ENCODE measurements around the gene EXOSC6. TPM values are rescaled to one million over a fixed set of nuclear protein-coding genes. Genes with fewer than 3 reads are reported as not detected.

The EXOSC6 gene
- total RNA-seq, 4 donors from 2014 or later, result 15.3 to 33.2 (median 17.2) TPM

DNA sequence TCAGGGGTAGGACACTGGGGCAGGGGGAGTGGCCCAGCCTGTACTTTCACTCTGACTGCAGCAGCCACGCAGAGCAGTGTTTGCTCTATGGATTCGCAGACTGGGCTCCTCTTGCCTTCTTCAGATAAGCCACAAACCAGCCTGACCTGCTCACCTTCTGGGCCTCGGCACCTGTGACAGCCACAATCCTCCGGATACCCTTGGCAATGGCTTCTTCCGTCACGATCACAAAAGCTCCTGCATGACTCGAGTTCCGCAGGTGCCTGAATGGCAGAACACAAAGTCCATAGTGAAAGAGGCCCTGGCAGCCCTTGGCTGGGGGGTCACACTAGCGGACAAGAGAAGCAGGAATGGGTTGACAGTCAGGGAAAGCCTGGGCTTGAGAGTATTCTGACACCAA is 3.8 kb upstream of the EXOSC6 start:
- H3K4me1 ChIP-seq, result peaks cover under 1 to 4% of the 10 kb centered on the region in 2 donors
- H3K27me3 ChIP-seq, result no peaks in the 10 kb centered on the region
- in situ Hi-C loops (cut with MboI; ENCODE audit: low sequenced_read_pairs in 4 of 4), result loop anchor here in 2 of 4 donors (10.0 to 25.0 kb wide), 2 partner anchors 101 to 593 kb away; no protein-coding TSS in a partner anchor
- DNase-seq (no peak), ATAC-seq (no peak)
- peaks cover 0 to 83% of the 10 kb centered on the region in 2 donors for H3K36me3 ChIP-seq
- H3K27ac ChIP-seq, result no peak overlapping the region
- no peaks in the 10 kb centered on the region for H3K9me3 ChIP-seq
- H3K4me3 ChIP-seq, result no peak overlapping the region
- TF ChIP-seq, protein P1, sequence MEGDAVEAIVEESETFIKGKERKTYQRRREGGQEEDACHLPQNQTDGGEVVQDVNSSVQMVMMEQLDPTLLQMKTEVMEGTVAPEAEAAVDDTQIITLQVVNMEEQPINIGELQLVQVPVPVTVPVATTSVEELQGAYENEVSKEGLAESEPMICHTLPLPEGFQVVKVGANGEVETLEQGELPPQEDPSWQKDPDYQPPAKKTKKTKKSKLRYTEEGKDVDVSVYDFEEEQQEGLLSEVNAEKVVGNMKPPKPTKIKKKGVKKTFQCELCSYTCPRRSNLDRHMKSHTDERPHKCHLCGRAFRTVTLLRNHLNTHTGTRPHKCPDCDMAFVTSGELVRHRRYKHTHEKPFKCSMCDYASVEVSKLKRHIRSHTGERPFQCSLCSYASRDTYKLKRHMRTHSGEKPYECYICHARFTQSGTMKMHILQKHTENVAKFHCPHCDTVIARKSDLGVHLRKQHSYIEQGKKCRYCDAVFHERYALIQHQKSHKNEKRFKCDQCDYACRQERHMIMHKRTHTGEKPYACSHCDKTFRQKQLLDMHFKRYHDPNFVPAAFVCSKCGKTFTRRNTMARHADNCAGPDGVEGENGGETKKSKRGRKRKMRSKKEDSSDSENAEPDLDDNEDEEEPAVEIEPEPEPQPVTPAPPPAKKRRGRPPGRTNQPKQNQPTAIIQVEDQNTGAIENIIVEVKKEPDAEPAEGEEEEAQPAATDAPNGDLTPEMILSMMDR (IDR thresholded peaks at IDR 0.05 in 4 of 5, conservative IDR thresholded peaks at IDR 0.05 in 1 of 5), result no peak
- no peak for TF ChIP-seq POLR2A (IDR thresholded peaks at IDR 0.05)
- intact Hi-C loops (cut with DNase I; ENCODE audit: low total_unique reads), result no loop called here

DNA sequence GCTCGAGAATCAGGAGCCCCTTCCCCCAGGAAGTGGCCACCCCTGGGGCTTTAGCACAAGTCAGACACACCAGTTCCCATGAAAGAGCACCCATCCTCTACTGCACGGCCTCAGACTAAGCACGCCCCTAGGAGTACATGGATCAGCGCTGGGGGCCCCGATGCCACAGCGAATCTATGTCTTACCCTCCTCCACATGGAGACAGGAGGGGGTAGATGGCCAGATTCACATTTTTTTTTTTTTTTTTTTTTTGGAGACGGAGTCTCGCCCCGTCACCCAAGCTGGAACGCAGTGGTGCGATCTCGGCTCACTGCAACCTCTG is 3.2 kb upstream of the EXOSC6 start:
- Histone ChIP-seq H3K36me3 (peaks cover 0 to 76% of the 10 kb centered on the region in 2 donors), H3K27me3 (no peaks in the 10 kb centered on the region), H3K4me3 (no peak overlapping the region), H3K27ac (no peak overlapping the region), H3K9me3 (no peaks in the 10 kb centered on the region), H3K4me1 (peaks cover 7 to 11% of the 10 kb centered on the region in 2 donors)
- in situ Hi-C loops (cut with MboI; ENCODE audit: low sequenced_read_pairs in 4 of 4) (loop anchor here in 2 of 4 donors (10.0 to 25.0 kb wide), 2 partner anchors 100 to 593 kb away; no protein-coding TSS in a partner anchor), intact Hi-C loops (cut with DNase I; ENCODE audit: low total_unique reads) (no loop called here)
- ATAC-seq (no peak), DNase-seq (no peak)
- TF ChIP-seq, protein P1 (IDR thresholded peaks at IDR 0.05 in 4 of 5, conservative IDR thresholded peaks at IDR 0.05 in 1 of 5), result no peak

DNA sequence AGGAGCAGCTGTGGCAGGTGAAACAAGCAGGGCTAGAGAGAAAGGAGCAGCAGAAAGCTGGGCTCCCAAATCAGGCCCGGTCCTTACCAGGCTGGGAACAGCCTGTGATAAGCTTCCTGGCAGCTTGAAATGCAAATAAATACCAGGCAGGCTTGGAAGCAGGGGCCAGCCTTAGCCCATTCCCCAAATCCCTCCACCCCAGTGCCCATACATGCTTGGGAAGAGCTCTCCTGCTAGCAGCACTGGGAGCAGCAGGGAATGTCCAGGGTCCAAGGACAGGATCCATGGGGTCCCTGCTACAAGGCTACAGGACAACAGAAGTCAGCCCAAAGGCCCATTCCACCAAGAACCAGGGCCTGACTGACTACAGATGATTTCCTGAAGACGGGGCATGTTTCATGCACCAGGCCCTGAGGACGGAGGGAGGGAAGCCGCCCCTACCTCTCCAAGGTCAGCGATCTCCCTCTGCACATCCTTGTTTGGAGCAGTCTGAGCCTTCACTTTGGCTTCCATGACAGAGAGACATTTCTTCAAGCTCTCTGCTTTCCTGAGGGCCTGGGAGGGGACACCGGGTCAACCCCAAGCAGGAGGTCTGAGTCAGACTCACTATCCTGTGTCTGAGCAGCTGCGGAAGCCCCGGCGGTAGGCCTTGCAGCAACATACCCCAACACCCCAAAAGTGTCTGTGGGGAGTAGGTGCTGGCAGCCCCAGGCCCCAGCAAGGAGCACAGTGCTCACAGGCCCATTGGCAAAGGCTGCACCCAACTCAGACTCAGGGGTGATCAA is 2.6 kb upstream of the EXOSC6 start:
- ATAC-seq, result no peak
- intact Hi-C loops (cut with DNase I; ENCODE audit: low total_unique reads), result no loop called here

DNA sequence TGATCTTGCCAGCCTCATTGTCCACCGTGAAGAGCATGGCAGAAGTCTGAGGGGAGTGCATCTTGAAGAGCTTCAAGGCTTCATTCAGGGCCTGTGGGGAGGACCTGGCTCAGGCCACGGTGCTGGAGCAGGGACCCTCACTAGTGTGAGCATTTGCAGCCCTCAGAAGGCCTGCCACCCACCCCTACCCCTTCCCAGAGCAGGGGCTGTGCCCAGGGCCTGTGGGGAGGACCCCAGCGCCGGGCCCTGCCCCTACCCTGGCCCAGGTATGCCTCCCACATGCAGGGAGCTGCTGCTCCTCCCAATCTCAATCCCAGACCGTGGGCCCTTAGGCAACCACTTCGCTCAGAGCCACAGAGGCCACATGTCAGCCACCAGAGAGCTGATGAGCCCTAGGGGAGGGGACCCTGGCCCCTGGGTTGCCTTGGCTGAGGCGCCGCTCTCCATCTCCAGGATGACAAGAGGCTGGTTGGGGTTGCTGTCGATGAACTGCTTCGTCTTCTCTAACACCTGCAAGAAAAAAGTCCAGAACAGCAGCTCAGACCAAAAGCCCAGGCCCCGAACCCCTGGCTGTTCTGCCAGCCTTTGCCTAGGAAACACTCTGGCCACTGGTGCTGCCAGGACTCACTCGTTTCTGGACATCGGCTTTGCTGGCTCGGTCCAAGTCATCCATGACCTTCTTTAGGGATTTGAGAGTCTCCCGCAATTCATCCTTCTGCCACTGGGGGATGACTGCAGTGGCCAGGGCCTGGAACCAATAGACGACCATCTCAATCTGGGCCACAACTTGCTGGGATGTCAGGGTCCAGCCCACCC is 1.8 kb upstream of the EXOSC6 start:
- intact Hi-C loops (cut with DNase I; ENCODE audit: low total_unique reads) (no loop called here), in situ Hi-C loops (cut with MboI; ENCODE audit: low sequenced_read_pairs in 4 of 4) (loop anchor here in 2 of 4 donors (10.0 to 25.0 kb wide), 2 partner anchors 99 to 591 kb away; no protein-coding TSS in a partner anchor)
- Histone ChIP-seq H3K9me3 (no peaks in the 10 kb centered on the region), H3K27ac (no peak overlapping the region), H3K4me1 (peaks cover 17 to 21% of the 10 kb centered on the region in 2 donors), H3K27me3 (no peaks in the 10 kb centered on the region), H3K36me3 (peaks cover 0 to 62% of the 10 kb centered on the region in 2 donors), H3K4me3 (no peak overlapping the region)
- ATAC-seq, result no peak
- no peak for DNase-seq
- TF ChIP-seq, protein P1 (IDR thresholded peaks at IDR 0.05 in 4 of 5, conservative IDR thresholded peaks at IDR 0.05 in 1 of 5), result peak in 4 of 5 experiments; percentile 22 to 42 (median 24)
- TF ChIP-seq POLR2A (IDR thresholded peaks at IDR 0.05), result no peak

More for the DNA sequence above, 2.6 kb upstream of the EXOSC6 start:
- peaks cover 0 to 71% of the 10 kb centered on the region in 2 donors for H3K36me3 ChIP-seq
- in situ Hi-C loops (cut with MboI; ENCODE audit: low sequenced_read_pairs in 4 of 4), result loop anchor here in 2 of 4 donors (10.0 to 25.0 kb wide), 2 partner anchors 100 to 592 kb away; no protein-coding TSS in a partner anchor
- no peak overlapping the region for H3K4me3 ChIP-seq
- no peak overlapping the region for H3K27ac ChIP-seq
- TF ChIP-seq, protein P1 (IDR thresholded peaks at IDR 0.05 in 4 of 5, conservative IDR thresholded peaks at IDR 0.05 in 1 of 5), result no peak
- no peak for TF ChIP-seq POLR2A (IDR thresholded peaks at IDR 0.05)
- H3K27me3 ChIP-seq, result no peaks in the 10 kb centered on the region
- H3K4me1 ChIP-seq, result peaks cover 13 to 16% of the 10 kb centered on the region in 2 donors
- DNase-seq, result no peak
- no peaks in the 10 kb centered on the region for H3K9me3 ChIP-seq

All from gastrocnemius medialis (tissue), 4 donors.